NCI-H82 (cell line): ENCODE measurements around the gene TBC1D10A.
A peak's percentile ranks its signal among the peaks of the same experiment; 100 is the strongest.

Experiments
- DNase-seq: peaks from one replicate; lab custom pipeline; 2025; lab: John Stamatoyannopoulos, UW

The TBC1D10A gene

DNA sequence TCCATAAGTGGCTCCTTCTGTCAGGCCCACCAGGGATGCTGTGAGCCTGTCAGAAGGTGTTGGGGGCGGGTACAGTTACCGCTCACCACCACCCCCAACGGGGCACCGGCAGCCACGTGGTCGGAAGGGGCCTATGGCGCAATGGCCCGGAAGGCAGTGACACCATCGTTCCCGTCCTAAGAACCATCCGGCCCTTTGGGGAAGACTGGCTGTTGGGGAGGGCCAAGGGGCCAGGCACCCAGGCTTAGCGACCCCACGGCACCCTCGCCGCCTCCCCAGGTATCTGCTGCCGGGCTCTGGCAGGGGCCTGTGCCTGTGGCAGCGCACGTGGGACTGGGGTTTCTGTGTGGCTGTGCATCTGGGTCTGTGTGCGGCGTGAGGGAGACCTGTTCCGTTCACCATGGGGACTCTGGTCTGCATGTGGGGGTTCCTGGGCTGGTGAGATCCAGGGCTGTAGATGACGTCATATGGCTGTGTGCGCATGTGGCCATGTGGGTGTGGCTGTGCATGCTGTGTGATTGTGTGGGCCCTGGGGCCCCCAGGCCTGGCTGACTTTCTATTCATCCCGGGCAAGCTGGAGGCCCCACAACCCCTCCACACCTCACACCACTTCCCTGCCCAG, 60.8 kb downstream of the TBC1D10A start:
- DNase-seq = no peak

DNA sequence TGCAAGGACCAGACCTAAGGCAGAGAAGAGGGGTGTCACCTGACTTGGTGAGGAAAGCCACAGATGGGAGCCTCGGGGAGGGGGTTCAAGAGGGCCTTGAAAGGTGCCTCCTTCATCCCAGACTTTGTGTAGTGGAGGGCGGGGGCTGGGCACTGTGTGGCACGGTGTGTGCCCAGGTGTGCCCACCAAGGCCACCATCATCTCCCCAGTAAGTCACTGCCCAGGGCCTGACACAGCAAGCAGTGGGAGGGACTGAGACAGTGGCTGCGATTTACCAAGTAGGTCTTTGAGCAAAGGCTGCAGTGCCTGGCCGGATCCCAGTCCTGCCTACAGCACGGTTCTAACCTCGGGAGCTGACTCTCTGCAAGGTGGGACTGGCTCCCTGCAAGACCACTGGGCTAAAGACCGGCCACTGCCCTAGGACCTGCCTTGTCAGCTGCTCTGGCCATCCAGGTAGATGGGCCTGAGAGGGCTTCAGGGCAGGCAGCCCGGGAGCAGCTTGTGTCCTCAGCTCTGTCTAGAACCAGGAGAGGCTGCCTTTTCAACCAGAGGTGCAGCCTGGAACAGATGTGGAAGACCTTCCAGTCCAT, 61.5 kb downstream of the TBC1D10A start:
- DNase-seq = no peak

DNA sequence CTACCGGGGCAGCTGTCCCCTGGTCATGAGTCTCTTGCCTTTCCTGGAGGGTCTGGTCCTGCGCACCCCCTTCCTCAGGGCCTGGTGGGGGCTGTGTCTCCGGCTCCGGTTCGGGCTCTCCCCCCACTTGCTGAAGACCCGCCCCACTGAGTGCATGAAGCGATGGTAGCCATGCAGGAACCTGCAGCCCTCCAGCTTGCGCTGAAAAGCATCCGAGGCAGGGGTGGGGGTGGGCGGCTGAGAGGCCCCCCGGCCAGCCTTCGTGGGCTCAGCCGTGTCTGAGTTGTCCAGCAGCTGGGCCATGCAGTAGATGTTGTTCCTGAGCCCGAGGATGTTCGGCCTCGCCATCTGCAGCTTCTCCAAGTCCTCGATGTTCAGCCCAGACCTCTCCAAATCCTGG, 62.9 kb downstream of the TBC1D10A start:
- no peak for DNase-seq

DNA sequence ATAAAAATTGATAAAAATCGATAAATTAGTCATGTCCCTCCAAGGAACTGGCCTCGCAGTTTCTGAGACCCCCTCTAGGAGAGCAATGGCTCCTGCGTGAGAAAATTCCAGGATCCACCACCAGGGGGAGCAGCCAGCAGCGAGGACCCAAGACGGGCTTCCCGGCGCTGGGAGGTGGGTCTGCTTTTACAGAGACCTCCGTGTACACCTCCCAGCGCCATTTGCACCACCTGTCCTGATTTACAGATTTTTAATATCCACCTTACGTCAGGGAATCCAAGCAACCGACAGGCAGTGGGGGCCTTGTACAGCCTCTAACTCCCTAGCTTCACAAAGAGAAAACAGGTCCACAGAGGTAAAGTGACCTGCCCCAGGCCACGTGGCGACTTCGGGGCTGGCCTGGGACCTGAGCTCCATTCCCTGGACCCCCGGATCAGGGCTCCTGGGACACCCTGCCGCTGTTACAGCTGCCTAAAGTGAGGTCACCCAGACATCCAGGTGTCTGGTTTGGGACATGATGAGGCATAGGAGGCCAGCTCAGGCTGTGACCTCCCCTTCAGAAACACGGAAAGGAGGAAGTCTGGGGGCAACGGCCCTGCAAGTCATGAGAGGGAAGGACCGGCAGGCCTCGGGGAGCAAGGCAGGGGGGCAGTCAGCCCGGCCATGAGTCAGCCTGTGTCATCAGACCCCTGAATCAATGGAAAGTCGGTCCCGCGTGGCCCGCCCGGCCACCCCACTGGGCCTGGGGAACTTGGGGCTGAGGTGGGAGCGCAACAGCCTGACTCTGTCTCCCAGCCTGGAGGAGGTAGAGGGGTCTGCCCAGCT, 63.6 kb downstream of the TBC1D10A start:
- DNase-seq = peak; percentile 80

DNA sequence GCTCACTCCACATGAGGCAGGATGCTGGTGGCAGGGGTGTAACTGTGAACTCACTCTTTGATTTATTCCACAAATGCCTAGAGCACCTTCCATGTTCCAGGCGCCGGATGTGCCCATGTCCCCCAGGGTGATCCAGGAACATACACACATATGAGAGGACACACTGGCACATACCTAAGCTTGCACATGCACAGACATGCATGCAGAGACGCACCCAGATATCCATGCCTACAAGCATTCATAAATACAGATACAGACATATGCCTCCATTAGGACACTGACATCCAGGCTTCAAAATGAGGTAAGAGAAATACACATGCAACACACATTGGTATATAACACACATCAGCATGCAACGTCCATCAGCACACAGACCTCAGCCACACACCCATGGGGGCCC, 64.6 kb downstream of the TBC1D10A start:
- DNase-seq = no peak

DNA sequence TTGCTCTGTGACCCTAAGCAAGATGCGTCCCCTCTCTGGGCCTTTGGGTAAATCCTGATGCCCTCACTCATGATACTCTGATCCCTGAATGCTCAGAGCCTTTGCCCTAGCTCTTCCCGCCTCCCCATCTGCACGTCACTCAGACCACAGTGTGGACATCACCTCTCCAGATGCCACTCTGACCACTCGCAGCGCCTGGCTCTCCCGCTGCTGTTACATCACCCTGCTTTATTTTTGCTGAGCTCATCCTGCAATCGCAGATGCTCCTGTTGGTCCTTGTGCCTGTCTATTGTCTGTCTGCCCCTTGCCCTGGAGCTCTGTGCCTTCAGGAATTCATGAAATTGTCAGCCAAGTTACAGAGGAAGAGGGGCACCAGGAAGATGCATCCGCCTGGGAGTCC, 65.6 kb downstream of the TBC1D10A start:
- no peak for DNase-seq

DNA sequence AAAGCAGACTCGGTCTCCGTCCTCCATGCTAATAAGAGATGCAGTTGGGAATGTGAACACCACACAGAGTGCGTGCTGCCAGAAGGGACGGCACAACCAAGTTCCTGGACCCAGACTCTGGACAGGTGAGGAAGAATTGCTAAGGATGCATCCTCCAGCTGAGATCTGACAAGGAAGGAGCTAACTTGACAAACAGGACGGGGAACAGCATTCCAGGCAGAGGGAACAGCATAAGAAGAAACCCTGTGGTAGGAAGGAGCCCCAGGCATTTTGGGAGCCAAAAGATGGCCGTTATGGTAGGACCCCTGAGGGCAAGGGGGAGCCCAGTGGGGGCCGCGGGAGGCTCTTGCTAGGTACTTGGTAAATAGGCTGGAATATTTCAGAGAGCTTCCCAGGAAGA, 66.1 kb downstream of the TBC1D10A start:
- no peak for DNase-seq

DNA sequence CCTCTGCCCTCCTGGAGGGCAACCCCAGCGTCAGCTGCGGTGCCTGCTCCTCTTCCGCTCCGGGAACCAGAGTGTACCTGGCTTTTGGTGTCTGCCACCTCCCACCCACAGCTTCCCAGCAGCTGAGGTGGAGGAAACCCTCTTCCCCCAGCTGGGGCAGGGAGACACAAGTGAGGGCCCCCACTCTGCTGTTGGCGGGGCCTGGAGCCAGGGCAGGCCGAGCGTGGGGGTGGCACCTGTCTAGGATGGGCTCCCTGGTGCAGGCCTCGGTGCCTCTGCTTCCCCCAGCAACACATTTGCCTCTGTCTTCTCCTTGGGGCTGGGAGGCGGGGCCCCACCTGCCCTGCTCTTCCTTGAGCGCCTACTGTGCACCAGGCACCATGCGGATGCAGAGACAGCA, 66.5 kb downstream of the TBC1D10A start:
- no peak for DNase-seq

DNA sequence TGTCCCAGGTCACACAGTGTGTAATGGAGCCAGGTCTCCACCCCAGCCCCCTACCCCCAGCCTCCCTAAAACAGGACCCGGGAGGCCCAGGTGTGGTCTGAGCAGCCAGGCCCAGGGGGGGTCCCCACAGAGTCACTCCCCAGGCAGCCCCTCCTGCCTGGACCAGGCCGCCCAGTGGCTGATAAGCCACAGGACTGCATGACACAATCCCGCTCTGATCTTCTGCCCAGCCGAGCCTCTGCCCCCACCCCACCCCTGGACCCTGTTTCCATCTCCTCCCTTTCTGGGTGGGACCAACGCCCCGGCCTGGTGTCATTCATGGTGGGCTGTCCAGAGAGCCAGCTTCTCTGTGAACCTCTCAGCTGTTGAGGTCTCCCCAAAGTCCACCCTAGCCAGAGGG, 72.4 kb downstream of the TBC1D10A start:
- DNase-seq = no peak

DNA sequence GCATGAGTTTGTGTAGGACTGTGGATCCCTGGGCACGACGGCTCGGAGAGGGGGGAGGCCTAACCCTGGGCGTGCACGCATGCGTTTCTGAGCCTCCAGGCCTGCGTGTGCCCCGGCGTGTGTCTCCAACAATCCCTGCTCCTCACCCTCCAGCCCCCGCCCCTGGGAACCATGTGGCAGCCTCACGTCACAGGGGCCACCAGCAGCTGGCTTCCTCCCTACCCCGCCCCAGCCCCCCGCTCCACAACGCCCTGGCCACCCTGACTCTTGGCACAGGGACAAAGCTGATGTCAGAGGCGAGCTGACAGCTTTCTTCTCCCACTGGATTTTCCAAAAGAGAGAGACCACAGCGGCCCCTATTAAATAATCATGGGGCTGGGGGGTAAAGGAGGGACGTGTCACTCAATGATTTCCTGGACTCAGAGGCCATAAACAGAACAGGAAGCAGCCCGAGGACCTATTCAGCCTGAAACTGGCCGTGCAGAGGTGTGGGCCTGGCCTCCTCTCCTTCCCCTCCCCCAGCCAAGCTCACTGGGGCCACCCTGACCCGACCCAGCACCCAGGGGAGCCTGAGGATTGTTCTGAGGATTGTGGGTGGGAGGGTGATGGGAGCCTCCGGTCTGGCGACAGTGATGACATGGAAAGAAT, 73.4 kb downstream of the TBC1D10A start:
- DNase-seq = peak; percentile 83

DNA sequence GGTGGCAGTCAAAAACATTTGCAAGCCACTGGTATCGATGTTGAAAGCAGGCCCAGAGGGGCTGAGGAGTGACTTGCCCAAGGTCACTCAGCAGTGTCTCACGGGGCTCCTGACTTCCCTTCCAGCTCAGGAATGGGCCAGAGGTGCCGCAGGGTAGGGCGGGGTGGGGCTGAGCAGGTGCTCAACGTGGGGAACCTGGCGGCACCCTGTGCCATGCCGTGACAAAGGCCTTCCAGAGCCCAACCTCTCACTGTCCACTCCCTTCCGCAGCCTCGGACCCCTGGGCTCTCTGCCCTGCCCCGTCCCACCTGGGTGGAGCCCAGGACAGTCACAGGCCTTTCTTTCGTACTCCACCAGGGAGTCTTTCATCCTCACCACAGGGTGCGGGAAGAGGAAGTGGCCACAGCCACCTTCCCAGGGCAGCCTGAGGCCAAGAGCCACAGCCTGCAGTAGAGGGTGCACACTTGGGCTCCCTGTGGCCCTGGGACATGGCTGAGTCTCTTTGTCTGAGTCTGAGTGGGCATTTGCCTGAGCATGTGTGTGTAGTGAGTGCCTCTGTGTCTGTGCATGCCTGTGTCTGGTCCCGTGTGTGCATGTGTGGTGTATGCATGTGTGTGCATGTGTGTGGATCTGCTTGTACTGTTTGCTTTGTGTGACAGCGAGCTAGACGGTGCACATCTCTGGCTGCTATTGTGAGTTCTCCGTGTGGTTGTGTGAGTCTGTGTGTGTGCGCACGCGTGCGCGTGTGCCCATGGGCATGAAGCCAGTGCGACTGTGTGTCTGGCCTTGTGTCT, 74.1 kb downstream of the TBC1D10A start:
- no peak for DNase-seq

DNA sequence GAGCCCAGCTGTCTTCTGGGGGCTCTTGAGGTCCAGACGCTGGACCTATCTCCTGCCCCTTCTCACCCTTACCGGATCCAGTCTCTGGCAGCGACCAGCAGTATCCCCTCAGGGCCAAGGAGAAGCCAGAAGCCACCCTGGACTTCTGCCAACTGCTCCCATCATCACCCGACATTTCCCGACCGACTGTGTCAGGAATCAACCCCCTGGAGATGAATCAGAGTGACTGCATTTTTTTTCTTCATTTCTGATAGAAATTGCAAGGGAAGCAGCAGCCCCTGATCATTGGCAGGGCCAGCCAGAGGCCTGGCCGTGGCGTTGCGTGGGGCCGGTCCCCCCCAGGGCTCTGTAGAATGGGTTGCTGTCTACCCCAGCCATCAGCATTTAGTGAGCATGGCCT, 75.0 kb downstream of the TBC1D10A start:
- no peak for DNase-seq

DNA sequence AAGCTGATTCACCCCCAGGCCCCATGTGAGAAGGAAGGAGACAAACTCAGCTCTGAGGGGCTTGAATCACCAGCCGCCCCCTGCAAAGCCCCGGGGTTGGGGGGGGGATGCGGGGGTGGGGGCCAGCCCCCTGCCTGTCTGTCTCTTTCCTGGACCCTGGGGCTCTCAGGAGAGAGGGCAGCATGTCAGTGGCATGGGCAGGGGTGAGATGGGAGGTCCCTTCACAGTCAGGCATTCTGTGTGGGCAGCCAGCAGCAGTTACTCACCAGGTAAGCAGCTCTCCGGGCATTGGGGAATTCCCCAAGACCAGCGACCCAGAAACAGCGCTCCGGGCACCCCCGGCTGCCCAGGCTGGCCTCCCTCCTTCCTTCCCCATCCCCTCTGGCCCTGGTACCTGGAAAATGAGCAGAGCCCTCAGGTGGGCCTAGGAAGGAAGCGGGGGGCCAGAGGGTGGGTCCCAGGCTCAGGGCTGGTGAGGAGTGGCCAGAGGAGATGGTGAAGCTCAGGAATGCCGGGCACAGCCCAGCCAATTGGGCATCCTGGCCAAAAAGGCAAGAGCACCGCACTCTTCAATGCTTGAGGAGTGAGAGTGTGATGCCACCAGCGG, 76.0 kb downstream of the TBC1D10A start:
- DNase-seq = no peak

DNA sequence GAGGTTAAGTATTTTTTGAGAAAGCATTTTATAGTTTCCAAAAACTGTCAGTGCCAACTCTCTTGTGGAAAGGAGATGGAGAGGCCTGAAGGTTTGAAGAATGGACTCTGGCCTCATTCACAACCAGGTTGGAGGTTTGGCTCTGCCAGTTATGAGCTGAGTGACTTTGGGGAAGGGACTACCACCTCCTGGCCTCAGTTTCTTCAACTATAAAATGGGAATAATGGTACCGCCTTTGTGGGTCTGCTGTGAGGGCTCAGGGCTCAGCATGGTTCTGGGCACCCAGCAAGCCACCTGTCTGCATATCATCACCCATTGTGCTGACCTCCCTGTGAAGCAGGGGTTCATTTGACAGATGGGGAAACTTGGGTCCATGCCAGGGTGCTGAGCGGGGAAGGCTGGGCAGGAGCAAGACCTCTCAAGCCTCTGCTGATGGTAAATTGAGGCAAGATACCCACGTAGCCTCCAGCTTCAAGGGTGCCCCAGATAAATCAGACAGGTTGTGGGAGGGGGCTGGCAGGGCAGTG, 76.6 kb downstream of the TBC1D10A start:
- no peak for DNase-seq

DNA sequence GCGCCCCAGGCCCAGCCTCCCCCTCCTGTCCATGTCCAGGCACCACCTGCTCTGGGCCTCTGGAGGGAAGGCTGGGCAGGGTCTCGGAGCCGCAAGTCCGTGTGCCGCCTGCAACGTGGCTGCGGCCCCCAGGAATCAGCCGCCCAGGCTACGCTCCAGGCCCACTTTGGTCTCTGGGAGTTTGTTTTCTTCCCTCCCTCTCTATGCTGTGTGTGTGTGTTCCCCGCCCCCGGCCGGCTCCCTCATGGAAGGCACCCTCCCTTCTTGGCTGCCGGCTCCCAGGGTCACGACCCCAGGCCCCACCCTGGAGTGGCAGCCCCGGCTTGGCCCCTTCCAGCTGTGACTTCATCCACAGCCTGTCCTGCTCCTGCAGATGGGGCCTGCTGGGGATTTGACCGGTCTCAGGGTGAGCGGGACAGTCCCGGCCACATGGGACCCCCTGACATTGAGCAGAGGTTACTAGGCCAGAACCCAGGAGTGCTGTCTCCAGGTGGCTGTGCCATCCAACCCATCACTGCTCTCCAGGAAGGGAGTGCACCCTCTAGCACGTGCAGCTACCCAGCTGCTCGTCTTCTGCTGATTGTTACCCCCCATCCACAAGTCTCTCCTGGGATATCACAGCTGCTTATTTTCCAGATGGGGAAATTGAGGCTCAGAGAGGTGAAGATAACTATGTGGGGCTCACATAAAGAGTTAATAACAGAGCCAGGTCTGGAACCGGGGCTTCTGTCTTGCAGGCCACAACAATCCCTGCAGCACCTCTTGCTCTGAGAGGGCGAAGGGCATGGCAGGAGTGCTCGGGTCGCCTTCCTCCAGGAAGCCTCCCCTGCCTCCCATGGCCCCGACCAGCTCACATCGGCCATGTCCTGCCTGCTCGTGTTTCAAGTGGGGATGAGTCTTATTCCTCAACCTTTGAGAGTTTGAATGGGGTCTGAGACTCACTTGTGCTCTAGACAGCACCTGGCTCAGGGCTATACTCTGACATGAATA, 77.4 kb downstream of the TBC1D10A start:
- DNase-seq = no peak

DNA sequence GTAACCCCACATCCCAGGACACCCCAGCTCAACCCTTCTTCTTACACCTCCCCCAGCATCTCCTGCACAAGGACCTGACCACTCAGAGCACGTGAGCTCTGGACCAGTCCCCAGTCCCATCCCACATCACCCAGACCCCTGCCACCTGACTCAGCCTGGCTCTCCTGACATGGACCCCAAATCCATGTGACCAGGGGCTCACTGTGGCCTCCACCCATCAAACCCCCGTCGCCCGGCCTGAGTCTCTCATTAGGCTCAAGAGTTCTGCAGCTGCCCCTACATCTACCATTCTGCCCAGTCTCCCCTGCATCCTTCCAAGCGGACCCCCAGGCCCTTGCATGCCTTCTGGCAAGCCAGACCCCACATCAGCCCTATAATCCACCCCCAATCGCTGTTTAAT, 78.3 kb downstream of the TBC1D10A start:
- DNase-seq = no peak

DNA sequence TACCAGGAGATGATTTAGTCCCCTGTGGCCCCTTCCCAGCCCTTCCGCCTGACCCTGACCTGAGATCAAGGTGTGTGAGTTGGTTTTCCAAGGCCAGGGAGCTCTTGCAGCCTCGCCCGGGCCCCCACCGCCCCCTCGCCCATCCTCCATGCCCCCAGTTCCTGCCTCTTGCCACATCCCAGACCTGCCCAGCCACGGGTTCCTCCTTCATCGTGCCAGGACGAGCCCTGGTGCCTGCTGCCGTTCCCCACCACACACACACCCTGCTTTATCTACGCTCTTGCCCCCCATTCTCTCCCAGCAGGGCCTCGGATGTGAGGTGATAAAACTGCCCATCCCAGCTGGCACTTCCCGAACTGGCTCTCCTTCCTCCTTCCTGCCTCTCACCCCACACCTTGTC, 78.8 kb downstream of the TBC1D10A start:
- DNase-seq = no peak

DNA sequence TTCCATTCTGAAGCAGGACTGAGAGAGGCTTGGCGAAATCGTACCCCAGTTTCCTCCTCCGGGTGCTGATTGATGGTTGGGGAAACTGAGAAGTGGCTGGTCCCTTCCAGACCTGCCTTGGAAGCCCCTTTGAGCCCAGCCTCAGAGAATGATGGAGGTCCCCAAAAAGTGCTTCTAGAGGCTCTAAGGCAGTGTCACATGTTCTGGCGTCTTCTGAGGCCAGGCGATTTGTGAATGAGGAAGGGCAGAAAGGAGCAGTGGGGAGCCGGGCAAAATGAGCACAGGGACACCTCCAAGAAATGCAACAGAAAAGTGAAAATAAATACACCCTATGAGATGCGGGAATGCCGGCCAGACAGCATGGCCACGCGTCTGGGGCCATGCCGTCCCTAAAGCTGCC, 79.2 kb downstream of the TBC1D10A start:
- DNase-seq = no peak

DNA sequence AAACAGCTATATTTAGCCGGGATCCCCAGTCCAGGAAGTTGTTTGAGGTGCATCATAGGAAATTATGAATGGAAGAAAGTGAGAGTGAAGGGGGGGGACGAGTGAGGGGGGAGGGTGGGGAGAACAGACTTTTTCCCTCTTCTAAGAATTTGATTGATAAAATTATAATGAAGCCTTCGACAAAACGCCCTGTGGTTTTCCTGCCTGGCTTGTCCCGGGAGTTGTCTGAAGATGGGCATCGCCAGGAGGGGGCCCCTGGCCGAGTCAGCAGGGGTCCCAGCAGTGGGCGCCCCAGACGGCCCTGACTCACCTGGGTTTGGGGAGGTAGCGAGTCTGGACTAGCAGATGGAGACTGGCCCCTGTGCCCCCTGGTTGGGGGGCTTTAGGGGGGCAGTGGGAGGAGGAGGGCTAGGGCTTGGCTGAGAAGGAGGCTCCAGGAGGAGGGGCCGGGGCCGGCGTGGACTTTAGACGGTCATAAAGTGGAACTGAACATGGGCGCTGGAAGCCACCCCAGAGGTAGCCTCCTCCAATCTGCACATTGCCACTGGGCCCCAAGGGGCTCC, 79.8 kb downstream of the TBC1D10A start:
- no peak for DNase-seq
